ENCODE measurements around the gene RASSF8. TPM values are rescaled to one million over a fixed set of nuclear protein-coding genes. Genes with fewer than 3 reads are reported as not detected.

Gene RASSF8
- total and polyA plus RNA-seq, 9 of the 15 experiments (the other 6 are each of a cell fraction or from before 2014, with no cell fraction given): 0.01 to 0.36 (median 0.12) TPM; not detected in 1

- ChIA-PET POLR2A (interaction anchor here (0.6 to 0.8 kb wide), 2 partner anchors 31 to 302 kb away, joined by 3 read pairs; no protein-coding TSS in a partner anchor), CTCF (ENCODE audit: low intra/inter-chr PET ratio) (interaction anchor here (1.0 to 1.1 kb wide), 2 partner anchors 346 to 532 kb away, joined by 3 to 5 read pairs; no protein-coding TSS in a partner anchor)
- Histone ChIP-seq H3K79me2 (ENCODE audit: control insufficient read depth, insufficient read depth, low read length) (no peaks in the 10 kb centered on the region), H3K9me3 (replicated peaks; ENCODE audit: control insufficient read depth, insufficient read depth, low read depth, low read length) (no peaks in the 10 kb centered on the region), H3K4me1 (replicated peaks in 1 of 2; ENCODE audit: control insufficient read depth in 2 of 2, insufficient read depth in 2 of 2, low read length in 2 of 2) (peaks cover 13 to 15% of the 10 kb centered on the region in 2 experiments), H3K9me1 (ENCODE audit: control insufficient read depth, insufficient read depth, low read length) (no peaks in the 10 kb centered on the region), H3K4me3 (no peak overlapping the region), H3K36me3 (ENCODE audit: control insufficient read depth, insufficient read depth, low read length) (no peaks in the 10 kb centered on the region), H2AFZ (ENCODE audit: low read depth, low read length) (no peak overlapping the region), H3K9ac (ENCODE audit: insufficient read depth in 1 of 2, low read depth in 2 of 2, low read length in 2 of 2) (no peak overlapping the region), H3K4me2 (ENCODE audit: insufficient read depth, low read length) (no peak overlapping the region), H4K20me1 (replicated peaks; ENCODE audit: control insufficient read depth, insufficient read depth, low read length) (no peaks in the 10 kb centered on the region; the same call in 1 of the 2 replicates), H3K27me3 (ENCODE audit: control insufficient read depth in 2 of 2, insufficient read depth in 2 of 2, low read length in 2 of 2) (peaks cover 25 to 27% of the 10 kb centered on the region in 2 experiments), H3K27ac (ENCODE audit: extremely low read depth, low read depth, low read length) (no peak overlapping the region)
- peak in 3 of 4 experiments; percentile 15 to 43 (median 19) for DNase-seq (ENCODE audit: extremely low read depth in 1 of 4, low spot score in 3 of 4)
- intact Hi-C loops (cut with micrococcal nuclease) (no loop called here), in situ Hi-C loops (cut with MboI) (no loop called here)
- BruUV-seq (replicated peaks): no TSS peak
- WGBS (ENCODE audit: insufficient coverage, low coverage, missing lambda C conversion rate): 0% methylated on average over 2 of the region's 2 CpGs
- peak; percentile 89 for FAIRE-seq
- peak; percentile 45 for ATAC-seq
- TF ChIP-seq WHSC1 (IDR thresholded peaks at IDR 0.05; ENCODE audit: low read length) (no peak), BACH1 (tag; IDR thresholded peaks at IDR 0.05) (no peak), KDM1A (IDR thresholded peaks at IDR 0.05) (no peak), DEAF1 (CRISPR knock-in tag; IDR thresholded peaks at IDR 0.05) (peak; percentile 63; the same call in 1 of the 2 replicates), SAFB2 (IDR thresholded peaks at IDR 0.05; ENCODE audit: borderline replicate concordance, low read depth, low read length, severe bottlenecking) (no peak), YY1 (IDR thresholded peaks at IDR 0.05; ENCODE audit: borderline replicate concordance in 1 of 3, control insufficient read depth in 1 of 3, extremely low read depth in 1 of 3, insufficient read depth in 3 of 3, insufficient read length in 1 of 3, insufficient replicate concordance in 2 of 3, low read depth in 1 of 3, low read length in 2 of 3) (no peak), RAD21 (CRISPR knock-in tag; conservative IDR thresholded peaks at IDR 0.05 in 1 of 2, IDR thresholded peaks at IDR 0.05 in 1 of 2) (peak; percentile 66 to 74), REST (IDR thresholded peaks at IDR 0.05; ENCODE audit: borderline replicate concordance) (peak; percentile 26; the same call in 1 of the 2 replicates), REST (CRISPR knock-in tag; IDR thresholded peaks at IDR 0.05; ENCODE audit: low read depth) (no peak), BRD9 (IDR thresholded peaks at IDR 0.05; ENCODE audit: low read depth, partially characterized antibody) (no peak), NFIC (IDR thresholded peaks at IDR 0.05) (no peak), NFE2 (IDR thresholded peaks at IDR 0.05; ENCODE audit: low read depth) (0 out of 2 replicates have a peak, but pooled peaks have one; percentile 25)
These were observed 161.0 kb downstream of the RASSF8 start for GRCh38 chr12:26119391-26119989.
